PFSK-1 (cell line): ENCODE measurements around the gene PCID2.

ENCODE experiments used
- FOXP2 ChIP-seq: optimal IDR thresholded peaks from 2 replicates; pipeline ENCODE3; 2011; ENCODE audit warnings: borderline replicate concordance, control low read depth, inconsistent platforms; ENCODE audit not compliant: insufficient read depth; ENCODE audit errors: extremely low read length, extremely low read depth
- POLR2AphosphoS5 ChIP-seq: IDR thresholded peaks from 2 replicates; pipeline ENCODE4 v1.6.1; 2012; ENCODE audit warnings: low read depth, mild to moderate bottlenecking, control low read depth, low read length, moderate library complexity
- REST ChIP-seq, 2 experiments: IDR thresholded peaks; 2 replicates each; pipeline versions ENCODE4 v1.6.1 to v1.8.0; 2011 to 2012; ENCODE audit warnings: low read depth in 2 of 2, low read length in 2 of 2, control low read depth in 1 of 2, inconsistent platforms in 1 of 2, mild to moderate bottlenecking in 1 of 2, moderate library complexity in 1 of 2; ENCODE audit not compliant: insufficient read depth in 1 of 2
- SIN3A ChIP-seq: IDR thresholded peaks from 2 replicates; pipeline ENCODE4 v1.6.1; 2012; ENCODE audit warnings: mild to moderate bottlenecking, low read length, moderate library complexity, borderline replicate concordance; ENCODE audit not compliant: insufficient read depth
- TAF1 ChIP-seq: IDR thresholded peaks from 2 replicates; pipeline ENCODE4 v1.6.1; 2012; ENCODE audit warnings: low read length, control low read depth, borderline replicate concordance; ENCODE audit not compliant: insufficient read depth

PCID2 gene

DNA sequence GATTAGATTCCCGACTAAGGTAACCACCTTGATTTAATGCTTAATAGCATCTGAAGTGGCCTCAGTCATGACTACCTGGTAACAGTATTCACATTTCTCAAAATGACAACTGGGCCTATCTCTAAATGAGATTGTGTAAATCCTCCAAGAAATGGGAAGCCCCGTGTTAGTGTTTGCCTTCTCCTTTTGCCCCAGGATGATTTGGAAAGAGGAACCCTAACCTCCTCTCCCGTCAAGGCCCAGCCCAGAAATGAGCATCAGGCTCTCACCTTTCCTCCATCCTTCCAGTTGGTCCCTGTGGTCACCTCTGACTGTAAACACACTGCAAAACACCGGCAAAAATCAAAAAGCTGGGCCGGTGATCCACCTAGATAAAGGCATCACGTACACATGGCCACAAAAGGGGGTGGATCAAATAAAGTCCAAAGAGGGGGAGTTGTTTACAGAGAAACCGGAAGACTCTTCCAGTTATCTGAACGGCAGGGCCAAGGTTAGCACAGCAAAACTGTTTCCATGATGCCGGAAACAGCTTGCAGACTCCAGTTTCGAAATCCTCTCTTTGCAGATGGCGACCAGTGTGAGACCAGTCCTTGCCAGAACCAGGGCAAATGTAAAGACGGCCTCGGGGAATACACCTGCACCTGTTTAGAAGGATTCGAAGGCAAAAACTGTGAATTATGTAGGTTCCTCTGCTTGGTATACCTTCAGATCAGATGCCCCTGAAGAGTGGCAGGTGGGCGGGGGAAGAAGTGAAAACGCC, 69.5 kb downstream of the PCID2 start:
- TF ChIP-seq REST (IDR thresholded peaks at IDR 0.05; ENCODE audit: insufficient read depth in 1 of 2, low read depth in 2 of 2, low read length in 2 of 2) = no peak
- TF ChIP-seq TAF1 = no peak
- TF ChIP-seq SIN3A = no peak
- no peak for TF ChIP-seq FOXP2
- TF ChIP-seq POLR2AphosphoS5 = no peak

GRCh38 chr13:113137691-113138298, 70.7 kb downstream of the PCID2 start:
- no peak for TF ChIP-seq REST (IDR thresholded peaks at IDR 0.05; ENCODE audit: insufficient read depth in 1 of 2, low read depth in 2 of 2, low read length in 2 of 2)
- no peak for TF ChIP-seq SIN3A
- TF ChIP-seq TAF1 = no peak
- no peak for TF ChIP-seq POLR2AphosphoS5
- TF ChIP-seq FOXP2 = no peak

DNA sequence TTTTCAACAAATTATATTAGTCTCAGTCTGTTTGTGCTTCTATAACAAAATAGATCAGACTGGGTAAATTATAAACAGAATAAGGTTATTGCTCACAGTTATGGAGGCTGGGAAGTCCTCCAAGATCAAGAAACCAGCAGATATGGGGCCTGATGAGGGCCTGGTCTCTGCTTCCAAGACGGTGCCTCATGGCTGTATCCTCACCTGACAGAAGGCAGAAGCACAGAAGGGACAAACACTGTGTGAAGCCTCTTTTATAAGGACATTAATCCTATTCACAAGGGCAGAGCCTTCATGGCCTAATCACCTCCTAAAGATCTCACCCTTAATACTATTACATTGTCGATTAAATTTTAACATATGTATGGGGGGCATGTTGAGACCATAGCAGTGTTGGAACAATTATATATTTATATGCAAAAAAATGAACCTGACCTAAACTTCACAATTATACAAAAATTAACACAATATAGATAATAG, 73.1 kb downstream of the PCID2 start:
- no peak for TF ChIP-seq REST (IDR thresholded peaks at IDR 0.05; ENCODE audit: insufficient read depth in 1 of 2, low read depth in 2 of 2, low read length in 2 of 2)
- TF ChIP-seq FOXP2 = no peak
- TF ChIP-seq TAF1 = no peak
- TF ChIP-seq SIN3A = no peak
- TF ChIP-seq POLR2AphosphoS5 = no peak

DNA sequence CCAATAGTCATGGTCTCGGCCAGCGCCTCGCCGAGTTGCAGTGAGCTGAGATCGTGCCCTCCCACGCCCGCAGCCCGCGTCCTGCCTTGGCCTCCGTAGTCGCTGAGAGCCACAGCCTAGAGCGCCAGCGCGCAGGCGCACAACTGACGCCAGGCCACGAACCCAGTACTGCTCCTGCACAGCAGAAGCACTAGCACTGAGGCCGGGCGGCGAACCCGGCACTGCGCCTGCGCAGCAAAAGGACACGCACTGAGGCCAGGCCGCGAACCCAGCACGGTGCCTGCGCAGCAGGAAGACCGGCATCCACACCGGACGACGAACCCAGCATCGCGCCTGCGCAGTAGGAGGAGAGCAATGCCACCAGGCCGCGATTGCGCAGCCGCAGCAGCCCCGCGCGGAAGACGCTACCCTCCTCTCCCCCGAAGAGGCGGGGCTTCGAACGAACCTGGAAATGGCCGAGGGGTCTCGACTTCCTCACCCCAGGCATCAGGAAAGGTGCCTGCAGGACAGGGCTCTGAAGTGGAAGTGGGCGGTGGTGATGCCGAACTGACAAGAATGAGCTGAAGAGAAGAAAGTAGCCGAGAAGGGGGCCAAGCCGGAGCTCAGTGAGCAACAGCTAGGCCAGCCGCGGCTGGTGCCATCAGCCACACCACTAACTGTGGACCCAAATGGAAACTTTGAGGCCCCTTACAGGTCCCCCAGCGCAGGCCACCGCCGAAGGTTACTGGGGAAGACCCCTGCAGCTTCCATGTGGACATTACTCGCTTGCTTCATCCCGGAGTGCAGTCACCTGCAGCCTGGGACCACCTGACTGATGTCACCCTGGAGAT, 78.3 kb downstream of the PCID2 start:
- TF ChIP-seq POLR2AphosphoS5 (no peak), FOXP2 (no peak), REST (IDR thresholded peaks at IDR 0.05; ENCODE audit: insufficient read depth in 1 of 2, low read depth in 2 of 2, low read length in 2 of 2) (no peak), TAF1 (no peak), SIN3A (no peak)
